Mesodermal cell (in vitro differentiated cells): ENCODE measurements around the gene TOR1A. TPM values are rescaled to one million over a fixed set of nuclear protein-coding genes. Genes with fewer than 3 reads are reported as not detected.

ENCODE experiments used
- H3K27ac ChIP-seq: 2 replicates; pipeline ENCODE4 v1.7.0; 2013; ENCODE audit warnings: mild to moderate bottlenecking, low read depth, low read length, moderate library complexity; ENCODE audit not compliant: severe bottlenecking
- H3K36me3 ChIP-seq: 2 replicates; pipeline ENCODE4 v1.7.1; 2013; ENCODE audit warnings: mild to moderate bottlenecking, low read length, moderate library complexity; ENCODE audit not compliant: control insufficient read depth, insufficient read depth
- H3K4me1 ChIP-seq: one replicate; pipeline ENCODE4 v1.7.1; 2013; ENCODE audit warnings: mild to moderate bottlenecking, low read length; ENCODE audit not compliant: insufficient read depth, control insufficient read depth, poor library complexity, severe bottlenecking
- H3K4me3 ChIP-seq: 2 replicates; pipeline ENCODE4 v1.7.0; 2013; ENCODE audit warnings: low read length, control low read depth, mild to moderate bottlenecking; ENCODE audit not compliant: insufficient read depth, poor library complexity, severe bottlenecking; ENCODE audit errors: extremely low read depth
- H3K9me3 ChIP-seq: 2 replicates; pipeline ENCODE4 v1.7.1; 2013; ENCODE audit warnings: mild to moderate bottlenecking, low read length, moderate library complexity; ENCODE audit not compliant: control insufficient read depth
- WGBS, 2 experiments: methylation state at CpG; one replicate each; pipeline ENCODE4 v1.1.5; 2013; ENCODE audit warnings: missing lambda C conversion rate in 2 of 2; ENCODE audit not compliant: insufficient coverage in 2 of 2; 5-methylcytosine and 5-hydroxymethylcytosine counted together
- polyA plus RNA-seq, 2 experiments: library from polyadenylated mRNA; stranded (reverse); fragments of 50-300 nt; gene quantifications; one replicate each; pipeline ENCODE4 v1.2.3, GENCODE V29; 2013

Gene TOR1A, protein sequence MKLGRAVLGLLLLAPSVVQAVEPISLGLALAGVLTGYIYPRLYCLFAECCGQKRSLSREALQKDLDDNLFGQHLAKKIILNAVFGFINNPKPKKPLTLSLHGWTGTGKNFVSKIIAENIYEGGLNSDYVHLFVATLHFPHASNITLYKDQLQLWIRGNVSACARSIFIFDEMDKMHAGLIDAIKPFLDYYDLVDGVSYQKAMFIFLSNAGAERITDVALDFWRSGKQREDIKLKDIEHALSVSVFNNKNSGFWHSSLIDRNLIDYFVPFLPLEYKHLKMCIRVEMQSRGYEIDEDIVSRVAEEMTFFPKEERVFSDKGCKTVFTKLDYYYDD
- 48.6 TPM for polyA plus RNA-seq (2013, experiment 1 of 2)
- polyA plus RNA-seq (2013, experiment 2 of 2): 42.4 TPM

DNA sequence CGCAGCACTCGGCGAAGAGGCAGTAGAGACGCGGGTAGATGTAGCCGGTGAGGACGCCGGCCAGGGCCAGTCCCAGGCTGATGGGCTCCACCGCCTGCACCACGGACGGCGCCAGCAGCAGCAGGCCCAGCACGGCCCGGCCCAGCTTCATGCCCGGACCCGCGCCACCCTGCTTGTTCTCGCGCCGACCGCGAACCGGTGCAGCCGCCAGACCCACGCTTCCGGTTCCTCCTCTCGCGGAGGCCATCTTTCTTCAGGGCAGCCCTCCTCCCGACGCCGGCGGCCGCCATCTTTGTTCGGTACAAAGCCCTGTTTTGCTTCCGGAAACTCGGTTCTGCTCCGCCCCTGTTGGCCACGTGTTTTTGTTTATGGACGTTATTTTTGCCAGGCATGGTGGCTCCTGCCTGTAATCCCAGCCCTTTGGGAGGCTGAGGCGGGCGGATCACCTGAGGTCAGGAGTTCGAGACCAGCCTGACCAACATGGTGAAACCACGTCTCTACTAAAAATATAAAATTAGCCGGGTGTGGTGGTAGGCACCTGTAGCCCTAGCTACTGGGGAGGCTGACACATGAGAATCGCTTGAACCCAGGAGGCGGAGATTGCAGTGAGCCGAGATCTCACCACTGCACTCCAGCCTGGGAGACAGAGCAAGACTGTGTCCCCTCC, at the start of gene TOR1A:
TSS of gene TOR1A (minus strand) at position 202 of the 667 bp plus-strand sequence. CDS start at position 151, 51 bp downstream.
- Histone ChIP-seq H3K27ac (peak within 1 kb of the TSS; percentile 45), H3K36me3 (peaks cover 57% of the 10 kb centered on the region), H3K4me3 (peak within 1 kb of the TSS; percentile 79), H3K4me1 (peaks cover 3% of the 10 kb centered on the region), H3K9me3 (no peaks in the 10 kb centered on the region)
- WGBS, 2 experiments: 0 to 1% methylated on average over 39 to 42 of the region's 47 CpGs

DNA sequence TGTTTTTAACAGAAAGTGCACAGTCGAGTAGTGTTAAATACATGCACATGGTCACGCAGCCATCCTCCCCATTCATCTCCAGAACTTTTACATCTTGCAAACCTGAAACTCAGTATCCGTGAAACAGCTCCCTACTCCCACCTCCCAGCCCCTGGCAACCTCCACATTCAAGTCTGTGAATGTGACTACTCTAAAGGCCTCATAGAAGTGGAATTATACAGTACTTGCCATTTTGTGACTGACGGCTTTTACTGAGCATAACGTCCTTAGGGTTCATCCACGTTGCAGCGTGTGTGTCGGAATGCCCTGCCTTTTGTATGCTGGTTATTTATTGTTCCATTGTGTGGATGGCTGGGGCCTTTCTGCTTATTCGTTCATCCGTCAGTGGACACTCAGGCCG, 47.1 kb upstream of the TOR1A start:
- no peaks in the 10 kb centered on the region for H3K9me3 ChIP-seq
- 96 to 98% methylated on average over 6 to 10 of the region's 11 CpGs for WGBS, 2 experiments

GRCh38 chr9:129869585-129870501, 45.9 kb upstream of the TOR1A start:
- H3K36me3 ChIP-seq: peaks cover 16% of the 10 kb centered on the region
- 91 to 93% methylated on average over 17 to 24 of the region's 24 CpGs for WGBS, 2 experiments
- no peak overlapping the region for H3K27ac ChIP-seq
- no peak overlapping the region for H3K4me3 ChIP-seq
- H3K9me3 ChIP-seq: no peaks in the 10 kb centered on the region
- peaks cover 1% of the 10 kb centered on the region for H3K4me1 ChIP-seq

More for the DNA sequence above, 47.1 kb upstream of the TOR1A start:
- no peak overlapping the region for H3K4me3 ChIP-seq
- no peak overlapping the region for H3K27ac ChIP-seq
- peaks cover 14% of the 10 kb centered on the region for H3K36me3 ChIP-seq
- no peaks in the 10 kb centered on the region for H3K4me1 ChIP-seq

DNA sequence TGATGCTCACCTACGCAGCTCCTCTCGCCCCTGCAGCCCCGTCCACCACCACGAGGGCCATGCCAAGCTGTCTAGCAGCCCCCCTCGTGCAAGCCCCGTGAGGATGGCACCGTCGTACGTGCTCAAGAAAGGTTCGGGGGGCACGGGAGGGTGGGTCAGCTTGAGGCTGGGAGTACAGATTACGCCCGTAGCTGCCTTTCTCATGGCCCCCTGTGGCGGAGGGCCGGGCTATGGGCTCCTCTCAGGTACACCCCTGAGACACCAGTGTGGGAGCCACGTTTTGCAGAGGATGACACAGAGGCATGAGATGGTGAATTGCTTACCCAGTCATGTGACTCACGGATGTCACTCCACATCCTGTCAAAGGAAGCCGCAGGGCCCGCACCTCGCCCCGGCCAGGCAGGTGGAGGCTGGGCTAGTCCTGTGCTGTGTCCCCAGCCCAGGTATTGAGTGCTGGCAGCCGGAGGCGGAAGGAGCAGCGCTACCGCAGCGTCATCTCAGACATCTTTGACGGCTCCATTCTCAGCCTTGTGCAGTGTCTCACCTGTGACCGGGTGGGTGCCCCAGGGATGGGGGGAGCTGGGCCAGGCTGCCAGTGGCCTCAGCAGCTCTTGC, 45.0 kb upstream of the TOR1A start:
- Histone ChIP-seq H3K9me3 (no peaks in the 10 kb centered on the region), H3K27ac (no peak overlapping the region), H3K4me1 (peaks cover 4% of the 10 kb centered on the region), H3K36me3 (peaks cover 19% of the 10 kb centered on the region), H3K4me3 (no peak overlapping the region)
- WGBS, 2 experiments: 94 to 96% methylated on average over 28 of the region's 28 CpGs

- H3K27ac ChIP-seq: no peak overlapping the region
- no peak overlapping the region for H3K4me3 ChIP-seq
- no peaks in the 10 kb centered on the region for H3K9me3 ChIP-seq
- H3K4me1 ChIP-seq: peaks cover 8% of the 10 kb centered on the region
- 90% methylated on average over 45 to 48 of the region's 48 CpGs for WGBS, 2 experiments
- H3K36me3 ChIP-seq: peaks cover 19% of the 10 kb centered on the region
Observed at GRCh38 chr9:129868023-129868871, 44.3 kb upstream of the TOR1A start.

GRCh38 chr9:129867136-129868022, 43.4 kb upstream of the TOR1A start:
- no peak overlapping the region for H3K27ac ChIP-seq
- H3K4me1 ChIP-seq: peaks cover 14% of the 10 kb centered on the region
- no peaks in the 10 kb centered on the region for H3K9me3 ChIP-seq
- 84 to 88% methylated on average over 13 to 15 of the region's 17 CpGs for WGBS, 2 experiments
- peaks cover 19% of the 10 kb centered on the region for H3K36me3 ChIP-seq
- H3K4me3 ChIP-seq: no peak overlapping the region

DNA sequence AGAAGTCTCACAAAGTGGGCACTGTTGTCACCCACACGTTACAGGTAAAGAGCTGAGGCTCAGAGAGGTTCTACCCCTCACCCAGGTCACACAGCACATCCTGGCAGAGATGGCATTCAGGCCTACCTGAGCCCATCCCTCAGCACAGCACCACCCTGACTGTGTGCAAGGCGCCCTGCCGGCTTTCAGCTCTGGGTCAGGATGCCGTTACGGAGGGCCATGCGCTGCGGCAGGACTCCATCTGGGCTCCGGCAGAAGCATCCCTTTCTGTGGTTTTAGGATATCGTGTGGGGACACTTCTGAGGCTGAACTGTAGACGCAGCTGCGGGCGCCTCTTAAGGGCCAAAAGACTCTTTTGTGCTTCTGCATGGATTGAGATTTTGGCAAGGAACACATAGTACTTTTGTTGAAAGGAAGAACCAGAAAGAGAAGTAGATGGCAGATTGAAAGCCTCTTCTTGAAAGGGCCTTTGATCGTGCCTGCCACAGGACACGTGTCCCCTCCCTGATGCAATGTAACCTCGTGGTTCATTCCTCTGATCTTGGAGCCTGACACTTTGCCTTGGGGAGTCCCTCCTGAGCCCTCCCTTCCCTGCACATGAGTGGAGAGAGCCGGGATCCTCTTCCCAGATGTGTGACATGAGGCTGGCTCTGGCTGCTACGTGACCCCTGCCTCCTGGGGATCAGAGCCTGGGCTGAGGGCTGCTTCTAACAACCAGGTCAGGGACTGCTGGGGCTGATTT, 42.6 kb upstream of the TOR1A start:
- 87 to 88% methylated on average over 16 to 17 of the region's 17 CpGs for WGBS, 2 experiments
- Histone ChIP-seq H3K27ac (no peak overlapping the region), H3K36me3 (peaks cover 24% of the 10 kb centered on the region), H3K4me3 (no peak overlapping the region), H3K9me3 (no peaks in the 10 kb centered on the region), H3K4me1 (peaks cover 14% of the 10 kb centered on the region)

DNA sequence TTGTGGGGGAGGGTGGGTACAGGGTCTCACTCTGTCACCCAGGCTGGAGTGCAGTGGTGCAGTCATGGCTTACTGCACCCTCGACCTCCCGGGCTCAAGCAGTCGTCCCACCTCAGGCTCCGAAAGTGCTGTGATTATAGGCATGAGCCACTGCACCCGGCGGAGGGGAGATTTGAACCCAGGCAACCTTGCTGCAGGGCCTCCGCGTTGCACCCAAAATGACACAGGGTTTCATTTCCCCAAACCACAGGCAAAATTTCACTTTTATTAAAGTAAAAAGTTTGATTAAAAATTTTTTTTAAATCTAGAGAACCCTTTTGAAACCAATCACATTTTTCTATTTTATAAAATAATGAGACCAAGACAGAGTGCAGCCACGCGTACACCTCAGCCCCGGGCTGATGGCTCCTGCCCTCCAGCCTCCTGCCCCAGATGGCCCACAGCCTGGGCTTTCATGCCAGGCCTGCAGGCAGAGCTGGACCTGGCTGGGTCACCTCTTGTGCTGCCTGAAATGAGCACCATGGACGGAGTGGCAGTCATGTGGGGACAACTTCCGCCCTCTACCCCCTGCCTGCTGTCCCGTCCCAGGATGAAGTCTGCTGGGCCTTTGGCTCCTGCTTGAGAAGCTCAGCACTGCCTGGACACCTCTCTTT, 41.9 kb upstream of the TOR1A start:
- H3K36me3 ChIP-seq: peaks cover 32% of the 10 kb centered on the region
- H3K4me1 ChIP-seq: peaks cover 14% of the 10 kb centered on the region
- H3K4me3 ChIP-seq: no peak overlapping the region
- no peak overlapping the region for H3K27ac ChIP-seq
- no peaks in the 10 kb centered on the region for H3K9me3 ChIP-seq
- 83 to 94% methylated on average over 6 to 11 of the region's 14 CpGs for WGBS, 2 experiments
